PC-9 (cell line): ENCODE measurements around the gene PIK3R2.

Source experiments
- EZH2 ChIP-seq: fragments of 200-600 bp; sonication (generic); IDR thresholded peaks from 2 replicates; pipeline ENCODE4 v1.8.0; 2017; ENCODE audit warnings: antibody characterized with exemption, low read depth
- TF ChIP-seq, protein P1 (sequence below): fragments of 200-600 bp; sonication (generic); conservative IDR thresholded peaks from 2 replicates; pipeline ENCODE4 v1.6.1; 2017; ENCODE audit warnings: mixed run types, antibody characterized with exemption, mild to moderate bottlenecking, moderate library complexity

DNA sequence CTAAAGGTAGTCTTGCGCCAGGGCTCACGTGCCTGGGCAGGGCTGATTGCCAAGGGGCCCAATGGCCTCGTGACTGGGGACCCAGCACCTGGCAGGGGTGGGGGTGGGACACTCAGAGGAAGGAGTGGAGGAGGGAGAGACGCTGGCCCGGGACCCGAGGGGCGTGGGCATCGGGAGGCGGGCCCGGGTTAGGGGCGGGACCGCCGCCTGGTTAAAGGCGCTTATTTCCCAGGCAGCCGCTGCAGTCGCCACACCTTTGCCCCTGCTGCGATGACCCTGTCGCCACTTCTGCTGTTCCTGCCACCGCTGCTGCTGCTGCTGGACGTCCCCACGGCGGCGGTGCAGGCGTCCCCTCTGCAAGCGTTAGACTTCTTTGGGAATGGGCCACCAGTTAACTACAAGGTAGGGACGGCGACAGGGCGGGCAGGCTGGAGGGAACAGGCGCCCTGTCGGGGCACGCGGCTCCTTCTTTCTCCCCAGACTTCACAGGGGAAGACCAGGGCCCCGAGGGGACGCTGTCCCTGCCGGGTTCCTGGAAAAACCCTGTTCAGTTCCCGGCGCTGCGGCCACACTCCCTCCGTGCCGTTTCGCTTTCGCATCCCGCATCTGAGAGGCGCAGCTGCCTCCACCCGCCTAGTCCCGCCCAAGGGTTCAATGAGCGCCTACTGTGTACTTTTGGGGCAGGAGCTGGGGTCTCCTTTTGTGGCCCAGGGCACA lies 20.8 kb downstream of the PIK3R2 start, which contains the start of gene IFI30:
- TF ChIP-seq, protein P1, sequence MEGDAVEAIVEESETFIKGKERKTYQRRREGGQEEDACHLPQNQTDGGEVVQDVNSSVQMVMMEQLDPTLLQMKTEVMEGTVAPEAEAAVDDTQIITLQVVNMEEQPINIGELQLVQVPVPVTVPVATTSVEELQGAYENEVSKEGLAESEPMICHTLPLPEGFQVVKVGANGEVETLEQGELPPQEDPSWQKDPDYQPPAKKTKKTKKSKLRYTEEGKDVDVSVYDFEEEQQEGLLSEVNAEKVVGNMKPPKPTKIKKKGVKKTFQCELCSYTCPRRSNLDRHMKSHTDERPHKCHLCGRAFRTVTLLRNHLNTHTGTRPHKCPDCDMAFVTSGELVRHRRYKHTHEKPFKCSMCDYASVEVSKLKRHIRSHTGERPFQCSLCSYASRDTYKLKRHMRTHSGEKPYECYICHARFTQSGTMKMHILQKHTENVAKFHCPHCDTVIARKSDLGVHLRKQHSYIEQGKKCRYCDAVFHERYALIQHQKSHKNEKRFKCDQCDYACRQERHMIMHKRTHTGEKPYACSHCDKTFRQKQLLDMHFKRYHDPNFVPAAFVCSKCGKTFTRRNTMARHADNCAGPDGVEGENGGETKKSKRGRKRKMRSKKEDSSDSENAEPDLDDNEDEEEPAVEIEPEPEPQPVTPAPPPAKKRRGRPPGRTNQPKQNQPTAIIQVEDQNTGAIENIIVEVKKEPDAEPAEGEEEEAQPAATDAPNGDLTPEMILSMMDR, result no peak
- no peak for TF ChIP-seq EZH2
